HG03432 (cell line): ENCODE measurements around the gene IKZF2.
A peak's percentile ranks its signal among the peaks of the same experiment; 100 is the strongest.

ENCODE experiments used
- ATAC-seq: cut with Tn5 transposase; IDR thresholded peaks from one replicate; pipeline ENCODE4 v1.9.1; 2021; ENCODE audit warnings: mild to moderate bottlenecking, moderate library complexity; ENCODE audit not compliant: unreplicated experiment

The IKZF2 gene

DNA sequence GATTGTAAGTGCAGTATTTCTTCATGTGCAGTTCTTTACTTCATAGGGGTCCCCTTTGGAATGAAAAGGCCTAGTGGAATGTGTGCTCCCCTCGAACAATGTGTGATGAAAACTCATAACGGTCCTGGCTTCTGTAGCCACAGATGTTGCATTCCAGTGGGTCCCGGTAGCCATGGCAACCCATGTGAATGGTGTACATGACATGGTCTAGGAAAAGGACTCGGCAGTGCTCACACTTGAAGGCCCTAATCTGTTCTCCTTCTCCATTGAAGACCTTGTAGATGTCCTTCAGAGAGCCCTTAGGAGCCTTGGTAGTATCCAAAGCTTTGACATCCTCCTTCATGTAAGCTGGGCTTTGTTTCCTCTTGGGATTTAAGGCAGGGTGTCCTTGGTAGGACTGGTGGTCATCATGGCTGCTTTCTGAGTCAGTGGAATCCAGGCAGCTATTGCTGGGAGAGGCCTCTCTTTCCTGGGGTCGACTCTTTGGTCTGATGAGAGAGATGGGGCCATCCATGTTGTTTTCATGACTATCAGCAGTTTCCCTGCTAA lies 144.0 kb downstream of the IKZF2 start:
- no peak for ATAC-seq

DNA sequence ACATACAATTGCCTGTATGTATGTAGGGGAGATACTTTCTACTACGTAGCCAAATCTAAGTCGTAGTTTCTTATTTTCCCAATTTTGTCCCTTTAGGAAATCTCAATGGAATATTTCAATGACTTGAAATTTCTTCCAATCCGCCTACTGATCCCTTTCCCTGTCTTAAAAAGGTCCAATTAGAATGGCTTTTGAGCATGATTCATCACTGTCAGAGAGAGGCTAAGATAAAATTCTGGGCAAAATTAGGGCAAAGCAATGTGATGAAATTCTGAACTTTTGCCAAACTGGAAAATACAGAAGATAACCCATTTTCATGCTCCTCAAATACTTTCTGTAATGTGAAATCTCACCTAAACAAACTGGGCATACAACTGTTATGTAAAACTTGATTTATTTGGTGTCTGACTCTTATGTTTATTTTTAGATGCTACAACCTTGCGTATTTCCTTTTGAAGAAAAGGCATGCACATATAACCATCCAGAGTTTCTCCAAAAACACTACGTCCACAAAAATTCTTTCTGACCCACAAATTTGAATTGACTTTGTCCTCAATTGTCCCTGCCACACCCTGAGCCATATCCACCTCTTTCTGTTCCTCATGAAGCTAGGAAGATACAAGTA lies 147.1 kb downstream of the IKZF2 start:
- no peak for ATAC-seq

DNA sequence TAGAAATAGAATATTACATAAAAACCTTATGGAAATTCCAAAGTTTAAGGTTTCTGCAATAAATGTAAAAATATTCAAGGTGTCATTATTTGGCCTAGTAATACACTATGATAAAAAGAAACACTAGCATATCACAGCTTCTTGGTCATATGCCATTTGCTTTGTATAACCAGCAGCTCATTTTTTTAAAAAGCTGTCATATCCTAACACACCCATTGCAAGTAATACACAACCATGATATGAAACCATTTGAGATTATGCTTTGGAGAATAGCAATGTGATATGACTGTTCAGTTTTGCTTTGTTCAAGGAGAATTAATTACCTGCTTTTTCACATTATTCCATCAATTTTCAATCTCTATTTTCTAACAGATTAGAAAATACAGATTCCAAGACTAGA lies 149.0 kb downstream of the IKZF2 start:
- ATAC-seq = peak; percentile 49

DNA sequence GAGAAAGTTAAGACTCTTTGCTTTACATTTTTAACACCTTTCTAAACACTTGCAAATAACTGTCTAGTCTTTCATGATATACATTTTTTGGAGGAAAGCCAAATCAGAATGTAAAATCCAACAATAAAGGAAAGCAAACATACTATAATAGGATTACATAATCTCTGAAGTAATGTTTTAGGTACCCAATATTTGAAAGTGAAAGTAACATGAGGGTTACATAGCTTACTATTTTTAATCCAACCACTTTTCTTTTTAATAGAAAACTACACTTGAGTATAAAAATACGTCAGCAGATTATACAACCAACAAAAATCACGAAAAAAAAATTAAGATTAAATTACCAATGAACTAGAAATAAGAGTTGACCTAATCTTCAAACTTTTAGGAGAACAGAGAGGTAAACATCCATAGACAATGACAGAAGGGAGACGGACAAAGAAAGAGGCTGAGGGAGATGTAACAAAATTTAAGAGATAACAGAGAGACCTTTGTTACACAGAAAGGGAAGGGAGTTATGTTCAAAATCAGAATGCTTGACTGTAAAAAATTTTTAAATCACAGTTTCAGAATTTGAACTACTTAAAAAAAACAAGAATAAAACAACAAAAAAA lies 150.0 kb downstream of the IKZF2 start:
- ATAC-seq = no peak

DNA sequence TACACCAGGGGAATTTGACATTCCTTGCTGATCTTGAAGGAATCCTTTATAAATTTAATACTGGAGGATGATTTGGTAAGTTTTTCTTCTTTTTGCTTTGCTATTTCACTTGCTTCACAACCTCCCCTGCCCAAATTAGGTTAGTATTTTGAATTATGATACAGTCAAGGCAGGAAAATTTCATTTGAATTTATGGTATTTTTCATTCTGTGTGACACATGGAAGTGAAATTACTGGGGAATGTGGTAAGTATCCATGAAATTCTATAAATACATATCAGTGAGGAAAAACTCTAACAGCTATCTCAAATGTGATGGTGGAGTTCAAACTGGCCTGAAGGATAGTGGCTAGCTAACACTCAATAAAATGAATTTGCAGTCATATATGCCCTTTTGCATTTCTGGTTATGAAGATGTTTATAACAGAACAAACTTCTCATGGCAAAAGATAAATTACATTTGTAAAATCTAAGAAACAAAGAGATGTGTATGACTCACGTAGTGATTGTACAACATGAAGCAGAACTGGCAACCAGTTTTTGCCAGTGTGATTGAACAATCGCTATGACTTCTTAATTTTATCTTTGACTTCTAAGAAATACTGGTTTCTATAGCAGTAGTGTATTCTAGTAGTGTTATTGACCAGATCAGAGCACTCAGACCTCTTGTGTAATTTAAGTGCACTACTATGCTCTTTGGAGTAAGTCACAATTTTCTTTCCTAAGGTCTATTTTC lies 152.6 kb downstream of the IKZF2 start:
- no peak for ATAC-seq

DNA sequence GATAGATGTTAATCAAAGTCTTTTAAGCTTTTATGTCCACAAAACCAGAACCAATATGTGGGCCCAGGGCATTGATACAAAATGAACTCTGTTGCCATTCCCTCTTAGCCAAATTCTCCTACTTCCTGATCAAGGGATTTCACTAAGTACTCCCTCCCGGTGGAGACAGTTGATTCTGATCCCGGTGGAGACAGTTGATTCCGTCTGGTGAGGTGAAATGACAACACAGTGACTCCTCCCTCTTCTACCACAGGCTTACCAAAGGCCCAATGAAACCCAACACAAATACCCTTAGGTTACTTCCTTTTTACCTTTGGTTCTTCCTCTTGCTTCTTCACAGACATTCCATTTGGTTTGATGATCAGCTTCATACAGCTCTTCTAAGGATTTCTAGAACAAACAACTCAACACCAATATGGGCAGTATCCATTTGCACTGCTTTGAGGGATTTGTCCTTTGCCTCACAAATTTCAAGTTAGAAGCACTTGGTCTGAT lies 153.8 kb downstream of the IKZF2 start:
- ATAC-seq = no peak

DNA sequence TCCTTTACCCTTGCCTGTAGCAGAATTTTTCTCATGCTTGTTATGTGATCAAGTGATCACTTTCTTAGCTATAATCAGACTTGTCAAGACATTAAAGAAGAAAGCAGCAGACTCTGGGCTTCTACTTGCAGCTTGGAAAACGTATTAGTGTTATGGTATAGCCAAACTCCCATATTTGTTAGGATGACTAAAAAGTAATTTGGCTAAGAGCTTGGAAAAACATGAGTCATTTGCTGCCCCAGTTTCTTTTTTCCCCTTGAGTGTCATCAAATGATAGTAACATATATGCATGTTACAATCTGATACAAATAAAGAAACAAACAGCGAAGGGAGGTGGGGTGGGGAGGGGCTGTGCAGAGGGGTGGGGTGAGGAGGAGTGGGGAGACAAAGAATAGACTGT lies 155.5 kb downstream of the IKZF2 start:
- no peak for ATAC-seq

DNA sequence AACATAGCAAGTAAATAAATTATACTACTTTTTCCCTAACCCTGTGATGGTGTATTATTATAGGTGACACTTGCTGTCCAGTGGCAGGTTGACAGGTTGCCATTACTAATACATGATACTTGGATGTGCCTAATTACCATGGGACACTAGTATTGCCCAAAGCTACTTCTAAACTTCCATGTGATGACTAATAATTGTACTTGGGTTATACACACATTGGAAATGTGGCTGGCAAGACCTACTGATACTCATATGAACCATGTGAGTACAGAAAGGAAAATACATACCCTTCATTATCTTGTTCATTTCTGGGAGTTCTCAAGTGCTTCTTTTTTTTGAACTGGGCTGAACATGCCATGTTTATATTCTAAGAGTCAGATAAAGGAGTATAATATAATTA lies 156.4 kb downstream of the IKZF2 start:
- ATAC-seq = no peak

DNA sequence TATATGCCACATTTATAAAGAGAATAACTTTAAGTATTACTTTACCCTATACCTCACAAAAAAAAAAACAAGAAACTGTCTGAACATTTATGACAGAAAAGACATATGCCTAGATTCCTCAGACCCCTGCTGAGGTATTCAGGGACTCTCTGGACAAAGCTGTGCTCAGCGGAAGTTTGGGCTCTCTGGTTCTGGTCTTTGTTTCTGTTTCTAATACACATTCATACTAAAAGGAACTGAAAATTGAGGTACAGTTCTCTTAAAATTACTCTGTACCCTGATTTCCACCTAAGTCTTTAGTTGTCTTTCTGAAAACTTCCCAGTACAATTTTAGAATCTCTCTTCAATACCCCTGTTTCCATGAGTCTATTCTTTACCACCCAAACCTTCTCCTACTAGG lies 160.3 kb downstream of the IKZF2 start:
- peak; percentile 93 for ATAC-seq

DNA sequence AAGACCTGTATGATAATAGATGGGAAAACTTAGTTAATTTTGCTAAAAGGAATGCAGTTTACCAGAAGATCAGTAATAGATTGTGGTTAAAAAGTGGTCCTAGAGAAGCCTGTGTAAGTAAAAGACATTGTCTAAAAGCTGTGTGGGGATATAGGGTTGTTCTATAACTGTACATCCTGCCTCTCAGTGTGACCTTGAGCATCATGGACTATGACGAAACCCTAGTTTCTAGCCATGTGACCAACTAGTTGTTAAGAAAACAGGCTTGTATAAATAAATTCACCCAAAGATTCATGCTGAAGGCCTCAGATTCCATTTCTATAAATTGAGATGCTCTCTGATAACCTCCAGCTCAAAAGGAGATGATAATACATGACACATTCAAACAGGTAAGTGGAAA lies 160.7 kb downstream of the IKZF2 start:
- ATAC-seq = peak; percentile 90

DNA sequence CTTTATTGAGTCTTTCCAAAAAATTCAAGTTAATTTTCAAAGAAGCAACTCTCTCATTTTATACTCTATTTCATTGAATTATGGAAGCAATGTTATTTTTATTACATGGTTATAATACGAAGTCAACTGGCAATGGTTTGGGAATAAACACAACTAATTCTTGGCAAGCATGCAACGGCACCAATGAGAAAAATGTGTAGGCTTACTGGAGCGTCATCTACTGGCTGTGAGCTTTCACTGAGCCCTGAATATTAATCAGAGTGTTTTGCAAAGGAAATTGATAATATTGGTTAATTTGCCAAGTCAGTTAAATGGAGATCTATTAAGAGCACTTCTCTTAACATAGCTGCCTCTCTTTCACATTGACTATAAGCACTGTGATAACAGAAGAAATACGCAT lies 163.9 kb downstream of the IKZF2 start:
- ATAC-seq = no peak

DNA sequence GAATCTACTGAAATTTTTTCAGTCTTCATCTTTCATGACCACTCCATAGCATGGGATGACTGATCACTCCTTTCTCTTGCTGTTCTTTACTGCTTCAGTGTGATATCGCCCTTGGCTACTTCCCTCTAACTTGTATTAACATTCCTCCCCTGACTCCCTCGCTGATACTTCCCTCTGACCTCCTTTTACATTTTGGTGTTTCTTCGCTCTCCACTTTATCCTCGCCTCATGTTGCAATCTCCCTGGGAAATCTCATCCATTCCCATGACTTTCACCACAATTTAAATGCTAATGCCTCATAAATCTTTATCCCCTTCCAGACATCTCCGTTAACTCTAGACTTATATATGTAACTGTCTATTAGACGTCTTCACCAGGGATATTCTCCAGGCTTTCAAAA lies 167.3 kb downstream of the IKZF2 start:
- no peak for ATAC-seq

DNA sequence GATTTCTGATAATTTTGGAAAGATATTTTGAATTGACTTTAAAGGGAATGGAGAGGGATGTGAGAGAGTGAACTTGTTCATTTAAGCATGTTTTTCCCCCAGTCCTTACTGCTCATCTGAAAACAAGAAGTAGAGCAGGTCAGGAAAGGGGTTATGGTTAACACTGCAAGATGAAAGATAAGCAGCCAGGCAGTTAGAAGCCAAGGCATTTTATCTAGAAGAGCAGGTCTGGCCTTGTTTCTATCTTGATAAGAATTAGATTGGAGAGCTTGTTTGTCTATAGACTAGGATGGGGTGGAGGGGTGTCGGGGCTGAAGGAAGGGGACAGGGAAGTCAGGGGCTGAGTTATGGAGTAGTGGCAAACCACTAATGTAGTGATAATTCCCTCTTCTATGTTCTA lies 171.6 kb downstream of the IKZF2 start:
- ATAC-seq = no peak

DNA sequence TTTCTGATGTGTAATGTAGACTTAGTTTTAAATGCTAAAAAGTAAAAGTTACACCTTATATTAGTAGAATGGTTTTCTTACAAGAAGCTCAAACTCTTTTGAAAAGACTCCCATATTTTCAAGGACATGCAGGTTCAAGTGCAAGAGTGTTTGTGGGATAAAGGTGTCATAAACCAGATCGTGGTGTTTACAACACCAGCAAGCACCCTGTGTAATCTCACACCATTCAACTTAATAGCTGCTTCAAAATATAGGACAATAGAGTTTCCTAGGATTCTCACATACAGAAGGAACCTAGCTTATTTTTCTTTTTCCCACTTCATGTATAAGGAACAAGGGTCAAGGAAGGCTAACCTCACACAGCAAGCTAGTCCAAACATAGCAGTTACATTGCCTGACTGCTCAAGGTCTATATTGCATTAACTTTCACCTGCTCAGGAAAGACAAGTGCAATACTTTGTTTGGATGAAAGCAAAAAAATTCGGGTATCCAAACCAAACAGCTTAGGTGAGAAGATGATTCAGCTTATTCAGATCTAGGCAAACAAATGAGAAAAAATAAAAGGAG lies 172.3 kb downstream of the IKZF2 start:
- no peak for ATAC-seq

DNA sequence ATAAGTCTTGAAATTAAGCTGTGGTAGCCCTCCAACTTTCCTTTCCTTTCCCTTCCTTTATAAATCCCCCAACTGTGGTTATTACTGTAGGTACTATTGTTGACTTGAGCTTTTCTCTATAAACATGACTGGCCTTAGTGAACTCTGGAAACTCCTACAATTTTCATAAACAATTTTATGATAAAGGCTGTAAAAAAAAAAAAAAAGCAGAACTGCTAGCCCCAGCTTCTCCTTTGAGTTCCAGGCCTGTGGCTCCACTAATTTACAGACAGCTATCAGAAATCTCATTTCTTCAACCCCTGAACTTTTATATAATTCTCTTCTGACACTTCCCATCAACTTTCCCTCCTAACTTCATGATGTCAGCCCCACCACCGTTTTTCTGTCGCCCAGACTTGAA lies 174.3 kb downstream of the IKZF2 start:
- no peak for ATAC-seq

DNA sequence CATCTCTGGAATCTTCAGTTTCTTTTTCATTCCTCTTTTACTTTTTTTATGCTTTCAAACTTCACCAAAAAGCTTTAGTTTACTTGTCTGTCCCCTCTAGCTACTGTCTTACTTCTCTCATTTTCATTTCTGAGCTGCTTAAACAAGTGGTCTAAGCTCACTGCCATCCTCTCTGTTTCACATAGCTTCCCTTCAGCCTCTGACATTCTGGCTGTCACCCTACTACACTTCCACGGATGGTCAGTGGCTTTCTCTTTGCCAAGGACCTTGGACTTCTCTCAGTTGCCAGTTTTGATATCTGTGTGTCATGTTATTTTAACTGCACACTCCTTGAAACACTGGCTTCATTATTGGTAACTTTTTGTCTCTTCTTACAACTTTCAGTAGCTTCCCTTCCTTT lies 176.1 kb downstream of the IKZF2 start:
- ATAC-seq = peak; percentile 81

DNA sequence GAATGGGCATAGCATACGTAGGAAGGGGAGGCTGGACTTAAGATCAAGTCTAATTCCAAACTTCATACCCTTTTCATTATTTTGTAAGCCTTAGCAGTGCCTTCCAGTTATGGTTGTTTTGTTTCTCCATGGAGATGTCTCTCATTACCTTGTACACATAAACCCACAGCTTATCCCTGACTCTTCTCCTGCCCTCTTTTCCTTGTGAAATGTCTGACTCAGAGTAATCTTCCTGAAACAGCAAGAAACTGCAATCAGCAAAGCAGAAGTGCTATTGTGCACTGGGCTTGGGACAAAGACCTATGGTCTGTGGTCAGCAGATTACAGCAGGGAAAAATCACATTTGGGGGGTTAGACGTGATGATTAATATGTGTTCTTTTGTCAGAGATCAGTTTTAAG lies 176.7 kb downstream of the IKZF2 start:
- ATAC-seq = no peak

DNA sequence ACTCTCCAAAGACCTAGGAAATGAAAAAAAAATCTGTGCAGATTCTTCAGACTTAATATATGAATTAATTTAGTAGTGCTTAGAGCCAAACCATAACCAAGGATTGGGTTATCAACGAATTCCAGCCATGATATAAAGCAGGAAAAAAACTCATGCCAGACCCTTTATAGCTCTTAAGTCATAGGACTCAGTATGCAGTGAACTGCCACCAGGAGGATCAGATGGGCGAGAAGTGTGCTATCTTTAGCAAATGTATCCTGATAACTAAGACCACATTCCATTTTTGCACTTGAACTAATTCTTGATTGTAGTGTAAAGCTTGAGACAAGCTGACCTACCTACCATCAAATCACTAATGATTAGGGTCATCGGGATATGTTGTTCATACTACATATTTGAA lies 178.1 kb downstream of the IKZF2 start:
- ATAC-seq = no peak

DNA sequence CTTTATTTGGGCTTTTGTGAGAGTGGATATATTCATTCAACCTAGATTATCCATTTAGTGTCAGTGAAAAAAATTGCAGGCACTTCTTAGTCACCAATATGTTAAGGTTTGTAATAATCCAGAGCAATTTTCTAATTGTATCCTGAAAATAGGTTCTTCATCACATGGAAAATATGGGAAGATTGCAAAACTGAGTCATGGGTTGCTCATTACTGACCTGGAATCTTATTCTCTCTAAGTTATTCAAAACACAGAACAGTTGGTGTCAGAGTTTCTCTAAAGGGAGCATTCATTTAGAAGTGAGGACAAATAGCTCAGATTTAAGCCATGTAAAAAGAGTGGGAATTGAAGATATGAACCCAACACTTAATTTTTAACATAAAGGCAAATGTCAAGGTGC lies 181.3 kb downstream of the IKZF2 start:
- ATAC-seq = no peak

DNA sequence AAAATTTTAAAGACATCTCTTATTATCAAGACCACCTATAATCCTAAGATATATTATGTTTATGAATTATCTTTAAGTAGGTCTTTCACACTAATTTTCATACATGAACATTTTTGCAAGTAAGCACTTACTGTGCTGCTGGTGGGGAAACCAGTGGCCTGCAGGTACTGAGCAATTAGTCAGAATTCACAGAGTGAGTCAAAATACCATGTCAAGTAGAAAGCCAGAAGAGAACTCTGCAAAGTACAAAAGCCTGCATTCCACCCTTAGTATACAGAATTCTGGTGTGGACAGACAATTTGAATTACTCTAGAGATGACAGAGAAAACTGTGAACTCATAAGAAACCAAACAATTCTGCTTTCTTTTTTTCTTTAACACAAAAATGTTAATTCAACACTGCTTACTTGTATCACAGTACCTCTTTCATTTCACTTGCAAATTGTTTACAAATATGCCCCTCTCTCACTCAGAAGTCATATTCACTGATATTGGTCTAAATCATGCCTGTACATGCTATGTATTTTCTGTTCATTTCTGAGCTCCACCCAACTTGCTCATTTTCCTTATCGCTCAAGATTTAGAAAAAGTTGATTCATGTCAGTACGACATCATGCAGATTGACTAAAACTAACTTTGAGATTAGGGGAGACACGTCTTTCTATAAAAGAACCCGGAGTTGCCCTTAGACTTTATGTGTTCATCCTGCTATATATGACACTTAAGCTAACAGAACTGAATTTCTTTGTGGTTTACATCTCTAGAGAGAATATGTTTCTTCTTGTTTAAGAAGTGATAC lies 182.9 kb downstream of the IKZF2 start:
- peak; percentile 90 for ATAC-seq

DNA sequence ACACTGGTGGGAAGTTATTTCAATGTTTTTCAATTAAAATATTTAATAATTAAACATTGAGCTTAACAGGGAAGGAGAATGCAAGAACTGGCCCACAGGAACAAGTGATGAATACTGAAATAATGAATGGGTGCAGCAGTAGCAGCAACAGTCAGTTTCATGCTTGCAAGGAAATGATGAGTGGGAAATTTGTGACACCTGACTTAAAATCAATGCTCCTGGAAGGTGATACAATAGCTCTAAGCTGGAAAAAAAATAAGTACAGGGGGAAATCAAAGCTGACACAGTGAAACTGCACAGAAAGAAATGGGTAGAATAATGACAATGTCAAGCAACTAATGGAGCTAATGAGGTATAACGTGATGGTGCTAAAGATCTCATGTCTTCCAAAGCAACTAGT lies 184.5 kb downstream of the IKZF2 start:
- no peak for ATAC-seq
